ENCODE results near the gene BEST1. TPM values are rescaled to one million over a fixed set of nuclear protein-coding genes. Genes with fewer than 3 reads are reported as not detected.

BEST1 gene
- total RNA-seq, 1 experiment from 2014 or later: 2.3 TPM

- Histone ChIP-seq H3K27me3 (ENCODE audit: insufficient read depth, low read length) (no peaks in the 10 kb centered on the region), H4K20me1 (ENCODE audit: insufficient read depth) (no peaks in the 10 kb centered on the region), H3K9ac (ENCODE audit: low read length) (no peak overlapping the region), H3K36me3 (ENCODE audit: control insufficient read depth in 1 of 2, insufficient read depth in 2 of 2, low read length in 2 of 2) (no peaks in the 10 kb centered on the region), H3K9me3 (ENCODE audit: control insufficient read depth in 1 of 2, insufficient read depth in 1 of 2, low read depth in 1 of 2, low read length in 2 of 2) (peaks cover 5 to 7% of the 10 kb centered on the region in 2 experiments; a peak in 1 of 4 replicates), H3K4me3 (replicated peaks in 1 of 2; ENCODE audit: low read depth in 1 of 2, low read length in 2 of 2) (no peak overlapping the region), H3K27ac (ENCODE audit: low read depth, low read length) (no peak overlapping the region), H3K4me2 (ENCODE audit: low read length) (no peak overlapping the region), H3K9me2 (ENCODE audit: insufficient read depth) (no peaks in the 10 kb centered on the region), H3K79me2 (ENCODE audit: insufficient read depth, low read length) (no peaks in the 10 kb centered on the region), H3K4me1 (ENCODE audit: control insufficient read depth in 1 of 2, insufficient read depth in 2 of 2, low read length in 2 of 2) (peaks cover 3 to 7% of the 10 kb centered on the region in 2 experiments; a peak in 3 of 4 replicates), H2AFZ (ENCODE audit: low read depth, low read length, poor library complexity, severe bottlenecking) (no peak overlapping the region)
- BruUV-seq (replicated peaks): no TSS peak
- CTCF ChIA-PET: interaction anchor here (1.1 kb wide), 1 partner anchor 99 kb away, joined by 3 read pairs; no protein-coding TSS in a partner anchor
- RAD21 ChIA-PET (ENCODE audit: low non-redundant PET in 1 of 2, low total read pairs in 2 of 2, uncharacterized antibody in 2 of 2, unreplicated experiment in 2 of 2): interaction anchor here in 1 of 2 experiments (0.6 kb wide), 1 partner anchor 30 kb away, joined by 4 read pairs; no protein-coding TSS in a partner anchor
- intact Hi-C loops (cut with micrococcal nuclease): no loop called here
- no peak for TF ChIP-seq MAX (IDR thresholded peaks at IDR 0.05)
- TF ChIP-seq ZNF274 (IDR thresholded peaks at IDR 0.05; ENCODE audit: low read depth, low read length): no peak
- TF ChIP-seq ATF3 (IDR thresholded peaks at IDR 0.05): no peak
- no peak for TF ChIP-seq REST (IDR thresholded peaks at IDR 0.05; ENCODE audit: low read depth)
- TF ChIP-seq ZBTB33 (IDR thresholded peaks at IDR 0.05; ENCODE audit: extremely low read depth, insufficient replicate concordance, low read length): no peak
- TF ChIP-seq CBX3 (IDR thresholded peaks at IDR 0.05; ENCODE audit: low read depth): no peak
- TF ChIP-seq FOSL1 (IDR thresholded peaks at IDR 0.05; ENCODE audit: low read depth): no peak
- TF ChIP-seq JUND (IDR thresholded peaks at IDR 0.05): no peak
- no peak for TF ChIP-seq TCF7L2 (IDR thresholded peaks at IDR 0.05; ENCODE audit: borderline replicate concordance, extremely low read depth, insufficient read depth, insufficient read length)
- TF ChIP-seq YY1 (IDR thresholded peaks at IDR 0.05; ENCODE audit: extremely low read depth, insufficient replicate concordance, low read depth, low read length): no peak
- no peak for TF ChIP-seq RAD21 (IDR thresholded peaks at IDR 0.05; ENCODE audit: low read depth)
- TF ChIP-seq POLR2AphosphoS5 (IDR thresholded peaks at IDR 0.05; ENCODE audit: low read depth, low read length): no peak
- TF ChIP-seq EZH2 (IDR thresholded peaks at IDR 0.05): no peak
- TF ChIP-seq EZH2phosphoT487 (IDR thresholded peaks at IDR 0.05; ENCODE audit: borderline replicate concordance): no peak
- TF ChIP-seq CTCF (IDR thresholded peaks at IDR 0.05 in 2 of 3, conservative IDR thresholded peaks at IDR 0.05 in 1 of 3; ENCODE audit: borderline replicate concordance in 1 of 3, insufficient read depth in 1 of 3, low read depth in 2 of 3, low read length in 2 of 3): no peak
- TF ChIP-seq ZFX (IDR thresholded peaks at IDR 0.05): no peak
- TF ChIP-seq SRF (IDR thresholded peaks at IDR 0.05; ENCODE audit: low read depth): no peak
- TF ChIP-seq POLR2A (IDR thresholded peaks at IDR 0.05; ENCODE audit: borderline replicate concordance, extremely low read depth, insufficient read depth, insufficient read length): no peak
- ATAC-seq (no peak), DNase-seq (ENCODE audit: low read depth, low spot score) (no peak)
- POLR2A ChIA-PET: interaction anchor here (1.1 kb wide), 1 partner anchor 16 kb away, joined by 4 read pairs; the partner anchor contains the start of gene FTH1
Measured at GRCh38 chr11:61983419-61983818, 33.3 kb downstream of the BEST1 start.

Data from HCT116 (cell line).